Hematopoietic multipotent progenitor cell treated with erythropoietin and hydrocortisone succinate and interleukin-3 and kit ligand, for 15 days (in vitro differentiated cells): ENCODE results near the gene ARAP2.

Source experiments
- DNase-seq: peaks from one replicate; pipeline ENCODE4 v3.0.0-alpha.2; 2015; ENCODE audit warnings: low spot score

ARAP2 gene

DNA sequence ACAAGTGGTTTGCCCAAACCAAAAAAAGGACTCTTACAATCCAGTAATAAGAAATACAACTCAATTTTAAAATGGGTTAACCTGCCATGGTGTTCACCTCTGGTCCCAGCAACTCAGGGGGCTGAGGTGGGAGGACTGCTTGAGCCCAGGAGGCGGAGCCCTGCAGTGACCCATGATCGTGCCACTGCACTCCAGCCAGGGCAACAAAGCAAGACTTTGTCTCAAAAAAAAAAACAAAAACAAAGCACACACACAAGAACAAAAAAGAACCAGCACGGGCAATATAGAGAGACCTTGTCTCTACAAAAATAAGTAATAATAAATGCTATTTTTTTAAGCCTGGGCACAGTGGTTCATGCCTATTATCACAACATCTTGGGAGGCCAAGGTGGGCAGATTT, 28.7 kb downstream of the ARAP2 start:
- no peak for DNase-seq

DNA sequence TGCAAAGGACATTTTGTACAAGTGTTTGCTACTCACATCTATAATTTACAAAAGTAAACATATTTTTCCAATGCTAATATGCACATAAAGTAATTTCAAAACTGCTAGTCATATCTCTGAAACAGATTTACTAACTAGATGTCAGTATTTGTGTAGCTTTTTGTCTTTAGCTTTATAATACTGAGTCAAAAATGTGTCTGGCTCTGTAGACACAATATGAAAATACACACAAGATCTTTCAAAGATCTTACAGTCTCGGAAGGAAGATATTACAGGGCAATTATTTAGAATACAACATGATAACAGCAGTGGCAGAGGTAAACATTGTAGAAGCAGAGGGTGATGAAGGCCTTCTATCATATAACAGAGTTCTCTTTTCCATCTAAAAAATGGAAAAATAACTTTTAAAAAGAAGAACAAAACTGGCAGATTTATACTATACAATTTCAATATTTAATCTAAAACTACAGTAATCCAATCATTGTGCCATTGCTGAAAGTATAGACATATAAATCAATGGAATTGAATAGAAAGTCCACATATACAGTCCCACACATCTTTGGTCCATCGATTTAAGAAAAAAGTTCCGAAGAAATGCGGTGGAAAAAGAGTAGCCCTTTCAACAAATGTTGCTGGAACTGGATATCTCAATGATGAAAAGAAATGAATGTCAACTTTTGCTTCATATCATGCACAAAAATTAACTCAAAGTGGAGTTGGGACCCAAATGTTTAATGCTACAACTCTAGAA, 29.4 kb downstream of the ARAP2 start:
- no peak for DNase-seq

DNA sequence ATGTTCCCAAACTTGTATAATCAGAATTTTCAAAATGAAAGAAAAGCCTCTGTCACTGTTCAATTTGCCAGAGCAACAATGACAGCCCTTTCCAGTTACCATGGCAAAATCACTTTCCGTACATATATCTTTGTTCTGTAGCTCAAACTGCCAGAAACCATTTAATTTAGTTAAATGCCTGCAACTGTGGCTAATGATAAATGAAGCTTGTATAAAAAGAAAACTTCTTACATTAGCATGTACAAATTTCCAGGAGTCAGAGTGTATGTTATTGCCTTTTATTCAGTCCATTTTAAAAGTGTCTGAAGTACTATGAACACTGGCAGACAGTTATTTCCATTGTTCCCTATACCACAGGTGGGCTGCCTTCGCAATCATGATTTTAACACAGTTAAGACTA, 30.3 kb downstream of the ARAP2 start:
- DNase-seq, result no peak

DNA sequence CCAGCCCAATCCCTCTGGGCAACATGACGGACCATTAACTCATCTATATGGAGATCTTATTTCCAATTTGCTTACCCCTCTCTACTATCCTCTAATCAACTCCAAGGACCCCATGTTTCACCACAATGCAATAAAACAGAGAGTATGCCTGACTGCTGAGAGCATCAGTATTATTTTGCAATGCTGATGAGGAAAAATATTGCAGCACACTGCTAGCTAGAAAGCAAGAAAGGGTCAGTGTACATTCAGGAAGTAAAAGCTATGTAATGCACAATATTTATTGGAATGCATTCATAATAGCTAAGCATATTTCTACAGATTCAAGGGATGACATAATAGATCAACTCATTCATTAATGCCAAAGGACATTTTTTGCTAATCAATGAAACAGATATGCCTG, 33.2 kb downstream of the ARAP2 start:
- no peak for DNase-seq

DNA sequence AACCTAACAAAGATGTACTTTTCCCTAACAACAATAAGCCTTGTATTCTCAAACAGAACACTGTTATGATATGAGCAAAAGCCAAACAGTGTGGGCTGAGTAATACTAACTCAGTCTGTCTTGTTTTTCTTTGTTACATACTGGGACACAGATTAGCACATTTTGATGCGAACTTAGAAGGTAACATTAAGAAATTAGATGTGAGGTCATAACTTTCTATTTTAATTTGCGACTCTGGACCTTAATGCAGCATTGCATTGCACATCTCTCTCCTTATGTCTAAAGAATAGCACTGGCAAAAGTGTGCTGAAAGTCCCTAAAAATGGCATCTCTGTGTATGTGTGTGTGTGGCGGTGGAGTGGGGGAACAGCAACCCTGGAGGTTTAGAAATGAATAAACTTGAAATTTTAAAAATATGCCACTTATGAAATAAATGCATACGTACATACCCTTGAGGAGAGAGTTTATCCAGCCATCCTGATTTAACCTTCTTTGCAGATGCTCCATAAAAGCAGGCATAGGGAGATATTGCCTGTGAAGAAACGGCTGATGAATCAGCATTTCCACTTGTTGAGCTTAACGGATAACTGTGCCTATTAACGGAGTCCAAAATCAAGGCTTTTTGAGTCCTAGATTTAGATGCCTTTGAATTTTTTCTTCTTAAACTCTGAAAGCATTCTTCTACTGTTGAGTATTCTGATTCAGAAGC, 34.2 kb downstream of the ARAP2 start:
- no peak for DNase-seq

DNA sequence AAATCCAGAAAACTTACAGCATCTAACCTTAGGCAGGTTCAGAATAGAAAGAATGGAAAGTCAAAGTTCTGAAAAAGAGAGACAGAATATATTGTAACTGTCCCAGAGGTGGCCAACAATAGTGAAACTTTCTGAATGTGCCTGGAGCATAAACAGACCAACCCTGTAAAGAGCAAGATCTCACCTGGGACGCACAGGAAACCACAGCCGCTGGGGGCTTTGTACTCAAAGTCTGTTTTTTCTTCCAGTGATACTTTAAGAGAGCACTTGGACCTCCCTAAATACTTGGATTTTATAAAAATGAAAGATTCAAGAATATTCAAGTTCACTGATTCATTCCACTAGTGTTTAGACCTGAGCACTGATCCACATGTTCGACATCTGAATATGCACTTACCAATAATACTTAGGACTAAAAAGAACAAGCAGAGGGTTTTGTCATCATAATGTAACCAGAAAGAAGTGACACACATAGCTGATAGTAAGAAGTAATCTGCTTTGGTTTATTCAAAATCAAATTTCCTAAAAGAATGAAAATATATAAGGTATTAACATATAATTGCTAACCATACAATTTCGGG, 35.3 kb downstream of the ARAP2 start:
- DNase-seq, result no peak

DNA sequence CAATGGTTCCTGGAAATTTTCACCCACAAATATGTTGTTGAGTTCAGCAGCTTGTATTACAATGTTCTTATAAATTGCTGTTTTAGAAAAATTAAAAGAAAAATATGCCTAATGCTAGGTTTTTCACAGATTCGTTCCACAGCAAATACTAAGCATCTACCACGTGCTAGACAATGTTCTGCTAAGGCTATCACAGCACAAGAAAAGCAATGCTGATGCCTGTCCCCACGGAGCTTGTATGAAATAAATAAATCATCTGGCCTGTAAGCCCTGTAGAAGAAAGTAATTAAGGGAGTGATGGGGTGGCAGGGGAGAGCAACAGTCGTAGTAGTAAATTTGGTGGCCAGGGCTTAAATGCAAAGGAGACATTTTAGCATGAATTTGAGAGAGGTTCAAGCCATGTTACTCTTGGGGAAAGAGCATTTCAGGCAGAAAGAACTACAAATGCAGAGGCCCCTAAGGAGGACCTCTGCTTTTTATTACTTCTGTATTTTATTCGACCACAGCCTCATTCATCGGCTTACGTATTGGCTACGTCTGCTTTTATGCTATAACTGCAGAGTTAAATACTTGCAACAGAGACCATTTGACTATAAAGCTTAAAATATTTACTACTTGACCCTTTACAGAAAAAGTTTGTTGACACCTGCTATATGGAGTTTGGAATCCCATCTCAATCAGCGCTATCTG, 36.3 kb downstream of the ARAP2 start:
- no peak for DNase-seq

DNA sequence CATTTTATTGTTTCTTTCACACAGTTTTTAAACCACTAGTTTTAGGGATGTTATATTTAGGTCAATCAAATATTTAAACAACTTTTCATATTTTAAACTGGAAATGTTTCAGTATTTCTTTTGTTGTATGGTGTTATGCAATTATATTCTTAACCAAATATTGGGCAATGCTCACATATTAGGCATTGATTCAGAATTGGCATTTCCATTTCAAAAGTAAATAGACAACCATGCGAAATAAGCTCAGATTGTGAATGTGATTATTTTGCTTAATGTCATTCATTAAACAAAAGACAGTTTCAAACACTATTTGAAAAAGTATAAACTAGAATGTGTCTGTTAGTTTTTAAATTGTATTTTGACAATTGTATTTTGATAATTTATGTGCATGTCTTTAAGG, 36.9 kb downstream of the ARAP2 start:
- no peak for DNase-seq

DNA sequence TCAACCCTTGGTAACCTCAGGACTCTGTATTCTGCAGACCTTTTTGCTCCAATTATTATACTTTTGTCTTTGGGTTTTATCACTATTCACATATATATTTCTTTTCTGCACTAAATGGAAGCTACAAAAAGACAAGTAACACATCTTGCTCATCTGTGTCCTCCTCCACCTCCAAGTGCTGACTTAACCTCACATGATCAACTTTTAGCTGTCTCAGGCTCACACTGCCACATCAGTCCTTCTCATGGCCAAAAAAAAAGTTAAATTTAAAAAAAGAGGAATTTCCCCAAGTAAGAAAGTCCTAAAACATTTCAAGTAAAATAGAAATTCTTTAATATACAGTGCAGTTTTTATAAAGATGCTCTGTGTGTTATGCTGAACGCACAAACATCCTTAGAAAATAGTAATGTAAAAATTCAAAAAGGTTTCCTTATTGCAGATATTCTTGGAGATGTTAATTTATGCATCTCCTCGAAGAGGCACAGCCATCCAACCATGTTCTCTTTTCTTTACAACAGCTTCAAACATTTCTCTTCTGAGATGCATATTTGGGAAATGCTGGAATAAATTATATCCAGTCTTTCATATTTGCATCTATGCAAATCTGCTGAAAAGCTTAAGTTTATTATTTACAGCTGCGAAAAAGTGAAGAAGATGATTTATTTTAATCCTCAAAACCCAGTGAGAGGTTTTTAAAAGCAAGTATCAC, 37.6 kb downstream of the ARAP2 start:
- no peak for DNase-seq

DNA sequence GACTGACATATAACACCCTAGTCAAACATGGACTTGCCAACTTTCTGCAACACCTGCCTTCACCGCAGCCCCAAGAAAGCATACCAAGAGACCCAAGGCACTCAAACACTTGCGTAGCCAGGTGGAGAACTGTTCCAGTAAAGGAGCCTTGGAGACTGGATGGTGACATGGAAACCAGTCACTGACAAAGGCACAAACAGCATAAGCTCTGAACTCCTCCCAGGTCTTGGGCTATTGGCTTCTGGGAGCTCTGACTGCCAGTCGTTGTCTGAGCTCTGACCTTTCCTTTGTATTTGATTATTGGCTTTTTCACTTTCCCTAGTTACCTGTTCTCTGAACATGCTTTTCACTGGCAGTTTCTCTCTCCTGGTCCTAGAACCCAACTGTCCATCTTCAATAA, 38.3 kb downstream of the ARAP2 start:
- no peak for DNase-seq

DNA sequence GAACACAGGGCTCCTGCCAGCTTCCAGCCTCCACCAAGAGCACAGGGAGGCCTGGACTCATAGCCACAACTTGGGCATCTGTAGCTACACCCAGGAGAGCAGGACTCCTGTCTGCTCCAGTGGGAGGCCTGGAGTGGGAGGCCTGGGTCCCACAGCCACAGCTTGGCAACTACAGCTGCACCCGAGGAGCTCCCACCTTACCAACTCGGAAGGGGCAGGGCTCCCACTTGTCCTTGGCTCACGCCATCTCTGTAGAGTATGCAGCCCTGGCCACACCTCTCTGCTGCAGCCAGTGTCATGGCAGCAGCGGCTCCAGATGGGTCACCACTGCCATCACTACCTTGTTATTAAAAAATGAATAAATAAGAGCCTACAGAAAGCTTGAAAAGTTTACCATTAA, 45.5 kb downstream of the ARAP2 start:
- no peak for DNase-seq

DNA sequence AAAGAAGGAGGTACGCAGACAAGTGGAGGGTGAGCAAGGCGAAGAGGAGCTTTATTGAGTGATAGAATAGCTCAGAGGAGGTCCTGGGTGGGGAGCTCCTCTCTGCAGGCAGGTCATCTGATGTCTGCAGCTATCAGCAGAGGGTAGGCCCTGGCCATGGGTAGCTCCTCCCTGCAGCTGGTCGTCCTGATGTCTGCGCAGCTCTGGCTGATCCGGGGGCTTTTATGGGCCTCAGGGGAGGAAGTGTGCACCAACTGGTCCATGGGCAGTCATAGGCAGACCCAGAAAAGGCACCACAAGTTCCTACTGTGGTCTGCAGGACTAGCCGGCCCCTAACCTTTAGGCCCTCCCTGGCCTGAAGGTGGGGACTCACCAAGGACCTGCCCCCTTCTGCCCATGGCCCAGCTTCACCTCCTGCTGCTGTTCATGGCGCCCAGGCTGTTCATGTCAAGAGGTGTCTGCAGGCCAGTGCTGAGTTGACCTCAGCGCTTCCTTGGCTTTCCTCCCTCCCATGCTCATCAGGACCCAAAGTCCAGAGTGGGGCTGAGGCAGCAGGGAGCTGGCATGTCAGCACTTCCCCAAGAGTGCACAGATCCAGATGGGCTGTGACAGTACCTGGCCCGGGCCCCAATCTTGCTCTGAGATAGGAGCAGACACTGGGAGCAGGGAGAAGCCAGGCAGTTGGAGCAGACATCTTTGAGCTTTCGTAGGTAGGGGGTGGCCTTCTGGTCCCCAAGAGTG, 46.1 kb downstream of the ARAP2 start:
- no peak for DNase-seq

DNA sequence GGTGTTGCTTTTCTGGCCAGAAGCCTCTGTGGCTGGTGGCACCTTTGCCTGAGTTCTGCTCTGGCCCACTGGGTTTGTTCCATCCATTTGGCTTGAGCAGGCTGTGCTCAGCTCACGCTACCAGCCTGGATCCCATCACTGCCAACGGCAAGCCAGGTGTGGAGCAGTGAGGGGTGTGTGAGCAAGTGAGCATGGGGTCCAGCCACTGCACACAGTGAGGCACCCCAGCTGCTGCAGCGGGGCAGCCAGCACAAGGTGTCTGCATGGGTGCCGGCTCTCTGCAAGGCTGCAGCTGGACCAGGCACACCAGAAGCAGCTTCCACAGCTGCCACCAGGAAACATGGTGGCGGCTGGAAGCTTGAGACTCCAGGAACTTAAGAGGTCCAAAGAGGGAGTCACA, 46.8 kb downstream of the ARAP2 start:
- DNase-seq, result no peak

DNA sequence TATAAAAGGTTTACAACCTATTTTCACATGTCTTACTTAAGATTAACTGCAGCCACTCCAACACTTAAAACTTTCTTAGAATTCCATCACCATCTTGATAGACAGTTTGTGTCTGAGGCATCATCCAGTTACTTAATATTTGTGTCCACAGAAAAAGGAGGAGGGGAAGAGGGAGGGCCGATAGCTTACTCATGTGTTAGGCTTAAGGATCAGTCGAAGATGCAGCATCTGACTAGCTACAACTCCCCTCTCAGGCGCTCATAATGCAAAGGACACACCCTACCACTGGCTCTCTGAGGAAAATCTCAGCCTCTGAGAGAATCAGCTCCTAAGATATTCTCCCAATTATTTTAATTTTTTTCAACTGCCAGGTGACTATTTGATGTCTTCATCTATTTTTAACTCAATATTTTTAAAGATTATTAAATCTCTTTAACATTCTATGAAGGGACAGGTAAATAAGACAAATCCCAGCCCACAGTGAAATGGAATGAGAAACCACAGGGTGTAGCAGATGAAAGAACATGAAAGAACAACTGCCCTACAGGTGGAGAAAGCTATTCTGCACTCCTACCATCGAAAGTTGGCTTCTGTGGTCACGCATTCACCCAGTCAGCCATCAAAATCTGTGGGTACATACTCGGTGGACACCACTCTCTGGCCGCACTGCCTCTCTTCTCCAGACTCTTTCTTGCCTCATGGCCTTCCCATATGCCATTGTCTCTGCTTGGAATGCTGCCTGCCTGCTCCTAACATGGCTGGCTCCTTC, 48.0 kb downstream of the ARAP2 start:
- DNase-seq, result no peak

DNA sequence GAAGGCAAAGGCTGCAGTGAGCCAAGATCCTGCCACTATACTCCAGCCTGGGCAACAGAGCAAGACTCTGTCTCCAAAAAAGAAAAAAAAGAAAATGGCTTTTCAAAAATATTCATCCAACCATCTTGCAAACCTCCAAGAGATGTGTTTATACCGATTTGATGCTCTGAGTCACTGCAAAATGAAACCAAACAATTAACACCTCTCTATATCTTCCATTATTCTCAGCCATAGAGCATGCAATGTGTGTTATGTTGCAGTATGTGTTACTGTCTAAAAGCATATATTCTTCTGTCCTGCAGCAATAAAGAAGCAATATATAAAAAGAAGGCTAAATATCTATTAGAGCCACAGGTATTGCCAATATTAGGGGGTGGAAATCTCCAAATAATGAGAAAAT, 51.4 kb downstream of the ARAP2 start:
- no peak for DNase-seq

DNA sequence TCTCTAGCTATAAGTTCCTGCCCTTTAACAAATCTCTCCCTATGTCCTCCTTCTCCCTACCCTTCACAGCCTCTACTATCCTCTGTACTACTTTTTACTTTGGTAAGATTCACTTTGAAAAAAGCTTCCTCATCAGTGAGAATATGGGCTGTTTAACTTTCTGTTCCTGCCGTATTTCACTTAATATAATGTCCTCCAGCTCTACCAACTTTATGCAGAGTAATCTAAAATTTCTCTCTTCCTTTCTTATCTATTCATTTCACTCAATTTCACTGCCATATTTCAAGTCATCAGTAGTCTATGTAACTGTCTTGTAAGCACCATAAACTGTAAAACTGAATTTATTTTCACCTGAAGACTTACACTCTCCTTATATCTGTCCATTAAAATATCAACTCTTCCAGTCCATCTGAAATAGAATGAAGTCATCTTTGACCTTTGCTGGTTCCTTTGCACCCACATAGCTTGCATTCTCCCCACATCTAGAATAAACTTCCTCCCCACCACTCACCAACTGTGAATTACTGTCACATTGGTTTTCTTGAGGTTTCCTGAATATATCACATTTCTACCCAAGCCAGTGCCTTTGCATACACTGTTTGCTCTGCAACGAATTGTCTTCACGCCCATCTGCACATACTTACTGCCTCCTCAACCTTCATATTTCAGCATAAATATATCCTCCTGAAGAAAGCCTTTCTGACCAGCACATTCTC, 54.6 kb downstream of the ARAP2 start:
- DNase-seq, result no peak

DNA sequence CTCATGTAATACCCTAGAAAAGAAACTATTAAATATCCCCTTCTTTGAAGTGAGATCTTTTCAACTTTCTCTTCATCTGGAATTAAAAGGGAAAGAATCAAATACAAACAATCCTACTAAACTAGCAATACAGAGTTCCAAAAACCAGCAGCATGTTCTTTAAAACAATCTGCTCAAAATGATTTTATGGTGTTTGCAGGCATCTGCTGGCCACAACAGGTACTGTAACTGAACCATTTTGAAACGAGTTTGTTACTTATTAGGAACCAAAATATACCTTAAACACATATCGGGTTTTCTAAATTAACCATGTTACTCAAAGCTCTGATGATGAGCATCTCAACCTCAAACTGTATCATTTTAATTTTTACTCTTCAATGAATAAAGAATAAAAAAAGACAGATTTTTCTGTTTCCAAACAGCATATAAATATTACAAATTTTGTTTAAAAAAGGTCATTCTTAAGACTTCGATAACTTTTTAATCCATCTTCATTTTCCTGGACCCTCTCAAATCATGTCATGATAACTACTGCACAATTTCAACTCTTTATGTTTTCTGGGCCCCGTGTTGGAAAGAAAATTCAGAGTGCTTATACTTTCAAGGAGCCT, 56.5 kb downstream of the ARAP2 start:
- no peak for DNase-seq

DNA sequence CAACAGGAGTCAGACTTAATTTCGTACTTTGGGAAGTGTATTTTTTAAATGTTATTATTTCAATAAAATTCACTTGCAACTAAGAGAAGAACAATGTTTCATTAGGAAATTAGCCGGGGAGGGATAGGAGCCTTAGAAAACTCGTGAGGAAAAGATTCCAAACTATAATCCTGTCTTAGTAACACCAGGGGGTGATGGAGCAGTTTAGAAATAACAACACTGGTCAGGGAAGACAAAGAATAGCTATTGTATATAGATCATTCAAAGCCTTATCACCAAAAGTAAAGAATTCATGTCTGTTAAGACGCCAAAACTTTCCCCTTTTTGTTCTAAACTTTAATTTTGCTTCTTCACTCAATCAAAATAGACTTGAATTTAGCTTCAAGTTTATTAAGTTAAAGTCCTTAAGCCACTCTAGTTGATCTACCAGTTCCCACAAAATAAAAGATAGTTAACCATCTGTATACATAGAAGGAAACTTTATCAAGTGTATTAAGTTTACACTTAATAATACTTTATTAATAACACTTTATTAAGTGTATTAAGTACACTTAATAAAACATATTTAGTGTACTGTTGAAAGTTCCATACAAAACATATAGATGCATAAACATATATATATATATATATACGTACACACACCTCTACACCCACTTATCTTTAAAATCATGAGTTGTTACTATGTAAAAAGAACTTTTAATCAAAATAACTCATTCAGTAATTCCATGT, 60.5 kb downstream of the ARAP2 start:
- DNase-seq, result no peak

DNA sequence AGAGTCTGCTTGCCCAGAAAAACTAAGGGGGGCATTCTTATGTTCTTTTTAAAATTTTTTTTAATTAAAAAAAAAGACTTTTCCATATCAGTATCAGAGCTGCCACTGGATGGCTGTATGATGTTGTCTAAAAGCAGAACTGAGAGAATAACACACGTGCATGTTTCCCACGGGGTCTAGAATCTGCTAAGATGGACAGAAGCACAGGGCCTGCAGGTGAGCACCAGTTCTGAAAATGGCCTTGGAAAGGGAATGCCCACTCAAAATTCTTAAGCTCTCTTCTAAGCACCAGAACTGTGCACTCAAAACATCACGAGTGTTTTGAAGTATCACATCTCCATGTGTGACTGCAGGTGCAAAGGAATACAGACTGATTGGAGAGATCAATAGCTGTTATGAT, 61.1 kb downstream of the ARAP2 start:
- no peak for DNase-seq
